Measurements from ENCODE around the gene BRCA2.
A peak's percentile ranks its signal among the peaks of the same experiment; 100 is the strongest.

BRCA2 gene

DNA sequence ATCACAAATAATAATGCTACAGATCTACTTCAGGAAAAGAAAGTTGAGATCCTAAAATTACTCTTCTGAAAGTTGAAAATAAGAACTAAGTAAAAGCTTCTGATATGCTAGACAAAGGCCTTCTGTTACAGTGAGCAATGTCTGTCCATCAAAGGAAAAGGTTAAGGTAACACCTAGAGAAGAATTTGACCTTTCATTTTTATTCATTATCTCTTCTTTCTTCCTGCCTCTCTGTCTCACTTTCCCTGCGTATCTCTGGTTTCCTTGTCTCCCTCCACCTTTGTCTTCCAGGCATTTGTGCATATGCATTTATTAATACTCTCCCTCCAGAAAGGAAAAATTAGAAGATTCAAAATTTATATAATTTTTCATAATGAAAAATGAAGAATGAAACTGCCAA is 49.2 kb upstream of the BRCA2 start:
- no peaks in the 10 kb centered on the region for H3K27me3 ChIP-seq (ENCODE audit: insufficient read depth, low read length, poor library complexity, severe bottlenecking)
- no peaks in the 10 kb centered on the region for H3K36me3 ChIP-seq (ENCODE audit: insufficient read depth, low read length)
- H3K79me2 ChIP-seq (ENCODE audit: insufficient read depth, low read length): no peaks in the 10 kb centered on the region
- H3K9me3 ChIP-seq (ENCODE audit: insufficient read depth, low read depth, low read length): no peaks in the 10 kb centered on the region
- H4K20me1 ChIP-seq (ENCODE audit: insufficient read depth, low read length, poor library complexity, severe bottlenecking): no peaks in the 10 kb centered on the region
- H3K9me2 ChIP-seq (replicated peaks; ENCODE audit: low read depth, low read length): no peaks in the 10 kb centered on the region
- H3K4me3 ChIP-seq (ENCODE audit: low read length, poor library complexity, severe bottlenecking): no peak overlapping the region
- no peak overlapping the region for H3K4me2 ChIP-seq (ENCODE audit: low read depth, low read length, poor library complexity, severe bottlenecking)
- TF ChIP-seq, protein P1, sequence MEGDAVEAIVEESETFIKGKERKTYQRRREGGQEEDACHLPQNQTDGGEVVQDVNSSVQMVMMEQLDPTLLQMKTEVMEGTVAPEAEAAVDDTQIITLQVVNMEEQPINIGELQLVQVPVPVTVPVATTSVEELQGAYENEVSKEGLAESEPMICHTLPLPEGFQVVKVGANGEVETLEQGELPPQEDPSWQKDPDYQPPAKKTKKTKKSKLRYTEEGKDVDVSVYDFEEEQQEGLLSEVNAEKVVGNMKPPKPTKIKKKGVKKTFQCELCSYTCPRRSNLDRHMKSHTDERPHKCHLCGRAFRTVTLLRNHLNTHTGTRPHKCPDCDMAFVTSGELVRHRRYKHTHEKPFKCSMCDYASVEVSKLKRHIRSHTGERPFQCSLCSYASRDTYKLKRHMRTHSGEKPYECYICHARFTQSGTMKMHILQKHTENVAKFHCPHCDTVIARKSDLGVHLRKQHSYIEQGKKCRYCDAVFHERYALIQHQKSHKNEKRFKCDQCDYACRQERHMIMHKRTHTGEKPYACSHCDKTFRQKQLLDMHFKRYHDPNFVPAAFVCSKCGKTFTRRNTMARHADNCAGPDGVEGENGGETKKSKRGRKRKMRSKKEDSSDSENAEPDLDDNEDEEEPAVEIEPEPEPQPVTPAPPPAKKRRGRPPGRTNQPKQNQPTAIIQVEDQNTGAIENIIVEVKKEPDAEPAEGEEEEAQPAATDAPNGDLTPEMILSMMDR (conservative IDR thresholded peaks at IDR 0.05; ENCODE audit: low read length): no peak
- no peak for TF ChIP-seq EZH2phosphoT487 (IDR thresholded peaks at IDR 0.05; ENCODE audit: borderline replicate concordance)
- no peaks in the 10 kb centered on the region for H3F3A ChIP-seq (ENCODE audit: low read depth)
- no peak overlapping the region for H2AFZ ChIP-seq (ENCODE audit: low read length)
- H3K9ac ChIP-seq (ENCODE audit: low read depth, low read length, poor library complexity, severe bottlenecking): no peak overlapping the region
- H3K4me1 ChIP-seq (ENCODE audit: insufficient read depth, low read length, poor library complexity, severe bottlenecking): no peaks in the 10 kb centered on the region

DNA sequence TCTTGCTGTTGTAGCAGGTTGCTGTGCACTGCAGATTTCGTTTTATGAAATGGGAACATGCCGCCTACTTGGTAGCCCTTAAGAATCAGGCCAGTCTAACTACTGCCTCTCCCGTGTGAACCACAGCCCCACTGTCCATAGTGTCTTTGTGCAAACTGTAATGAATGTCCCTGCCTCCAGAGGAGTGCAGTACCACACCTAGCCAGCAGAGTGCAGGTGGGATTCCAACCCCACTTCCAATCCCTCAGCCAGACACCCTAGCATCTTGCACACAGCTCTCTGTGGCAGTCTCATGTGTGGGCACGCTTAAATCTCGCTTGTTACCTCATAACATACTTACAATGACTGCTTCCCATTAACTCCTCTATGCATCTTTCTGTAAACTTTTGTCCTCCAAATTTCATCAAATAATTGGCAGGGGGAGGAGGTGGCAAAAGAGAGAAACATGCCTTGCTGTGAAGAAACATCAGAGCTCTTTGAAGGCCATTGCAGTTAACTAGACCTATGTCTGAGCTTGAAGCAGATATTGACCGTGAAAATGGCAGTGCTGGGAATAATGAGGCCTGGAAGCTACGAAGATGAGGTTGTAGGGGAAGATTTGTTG is 47.4 kb upstream of the BRCA2 start:
- Histone ChIP-seq H2AFZ (ENCODE audit: low read length) (no peak overlapping the region), H4K20me1 (ENCODE audit: insufficient read depth, low read length, poor library complexity, severe bottlenecking) (no peaks in the 10 kb centered on the region), H3K79me2 (ENCODE audit: insufficient read depth, low read length) (no peaks in the 10 kb centered on the region), H3K36me3 (ENCODE audit: insufficient read depth, low read length) (no peaks in the 10 kb centered on the region), H3K4me2 (ENCODE audit: low read depth, low read length, poor library complexity, severe bottlenecking) (no peak overlapping the region), H3K9ac (ENCODE audit: low read depth, low read length, poor library complexity, severe bottlenecking) (no peak overlapping the region), H3K9me3 (ENCODE audit: insufficient read depth, low read depth, low read length) (no peaks in the 10 kb centered on the region), H3K4me3 (ENCODE audit: low read length, poor library complexity, severe bottlenecking) (no peak overlapping the region), H3K4me1 (ENCODE audit: insufficient read depth, low read length, poor library complexity, severe bottlenecking) (no peaks in the 10 kb centered on the region), H3F3A (ENCODE audit: low read depth) (no peaks in the 10 kb centered on the region), H3K27me3 (ENCODE audit: insufficient read depth, low read length, poor library complexity, severe bottlenecking) (no peaks in the 10 kb centered on the region), H3K9me2 (replicated peaks; ENCODE audit: low read depth, low read length) (no peaks in the 10 kb centered on the region)
- no peak for TF ChIP-seq EZH2phosphoT487 (IDR thresholded peaks at IDR 0.05; ENCODE audit: borderline replicate concordance)
- TF ChIP-seq, protein P1 (conservative IDR thresholded peaks at IDR 0.05; ENCODE audit: low read length): peak; percentile 67

DNA sequence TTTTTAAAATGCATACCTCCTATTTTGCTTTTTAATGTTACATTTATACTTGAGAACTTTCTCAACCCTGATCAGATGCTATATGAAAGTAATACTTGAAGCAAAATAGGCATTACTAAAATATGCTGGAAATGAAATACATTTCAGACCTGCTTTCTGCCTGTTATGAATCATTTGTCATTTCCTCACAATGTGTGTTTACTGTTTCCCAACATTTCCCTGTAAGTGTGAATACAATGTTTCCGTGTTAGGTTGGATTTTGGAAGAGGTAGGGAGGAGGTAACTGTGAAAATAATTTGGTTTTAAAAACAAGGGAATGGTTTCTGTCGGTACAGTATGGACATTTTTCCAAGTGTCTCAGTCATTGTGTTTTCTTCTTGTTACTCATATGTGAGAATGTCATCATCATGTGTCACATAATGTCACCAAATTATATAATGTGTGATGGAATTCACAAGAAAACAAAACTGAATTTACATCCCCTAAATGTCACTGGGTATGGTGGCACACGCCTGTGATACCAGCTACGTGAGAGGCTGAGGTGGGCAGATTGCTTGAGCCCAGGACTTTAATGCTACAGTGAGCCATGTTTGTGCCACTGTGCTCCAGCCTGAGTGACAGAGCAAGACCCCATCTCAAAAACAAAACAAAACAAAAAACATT is 43.2 kb upstream of the BRCA2 start:
- Histone ChIP-seq H3F3A (ENCODE audit: low read depth) (no peaks in the 10 kb centered on the region), H3K36me3 (ENCODE audit: insufficient read depth, low read length) (no peaks in the 10 kb centered on the region), H3K27me3 (ENCODE audit: insufficient read depth, low read length, poor library complexity, severe bottlenecking) (no peaks in the 10 kb centered on the region), H3K79me2 (ENCODE audit: insufficient read depth, low read length) (no peaks in the 10 kb centered on the region), H4K20me1 (ENCODE audit: insufficient read depth, low read length, poor library complexity, severe bottlenecking) (no peaks in the 10 kb centered on the region), H3K9me2 (replicated peaks; ENCODE audit: low read depth, low read length) (no peaks in the 10 kb centered on the region), H3K9me3 (ENCODE audit: insufficient read depth, low read depth, low read length) (no peaks in the 10 kb centered on the region), H3K9ac (ENCODE audit: low read depth, low read length, poor library complexity, severe bottlenecking) (no peak overlapping the region), H3K4me2 (ENCODE audit: low read depth, low read length, poor library complexity, severe bottlenecking) (no peak overlapping the region), H3K4me1 (ENCODE audit: insufficient read depth, low read length, poor library complexity, severe bottlenecking) (no peaks in the 10 kb centered on the region), H2AFZ (ENCODE audit: low read length) (no peak overlapping the region), H3K4me3 (ENCODE audit: low read length, poor library complexity, severe bottlenecking) (no peak overlapping the region)
- TF ChIP-seq, protein P1 (conservative IDR thresholded peaks at IDR 0.05; ENCODE audit: low read length): no peak
- no peak for TF ChIP-seq EZH2phosphoT487 (IDR thresholded peaks at IDR 0.05; ENCODE audit: borderline replicate concordance)
